ENCODE measurements around the gene TRAPPC11. TPM values are rescaled to one million over a fixed set of nuclear protein-coding genes. Genes with fewer than 3 reads are reported as not detected.

Gene TRAPPC11
- total RNA-seq, 1 experiment from 2014 or later, result 21.1 TPM

DNA sequence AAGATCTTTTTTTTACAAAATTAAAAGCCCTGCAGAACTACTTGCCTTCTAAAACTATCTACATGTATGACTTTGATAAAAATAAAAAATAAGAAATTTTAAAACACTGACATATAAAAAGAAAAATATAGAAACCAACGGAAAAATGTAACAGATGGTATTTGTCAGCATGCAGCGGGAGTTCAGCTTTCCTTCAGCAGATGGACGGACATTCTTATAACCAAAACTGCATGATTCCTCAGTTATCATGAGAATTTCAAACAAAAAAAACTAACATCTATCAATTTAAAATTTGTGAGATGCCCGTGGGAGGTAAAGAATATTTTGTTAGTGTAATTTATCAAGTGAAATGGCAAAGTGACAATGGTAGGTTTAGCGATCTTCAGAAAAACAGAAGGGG is 23.4 kb upstream of the TRAPPC11 start:
- BruUV-seq (replicated peaks), result no TSS peak
- ChIA-PET POLR2A (no interaction called here), CTCF (no interaction called here)
- H3K27ac ChIP-seq (ENCODE audit: low read length), result no peak overlapping the region; the same call in 1 of the 2 replicates
- H3K36me3 ChIP-seq (ENCODE audit: control insufficient read depth, insufficient read depth, low read length), result no peaks in the 10 kb centered on the region
- intact Hi-C loops (cut with micrococcal nuclease; ENCODE audit: unreplicated experiment) (loop anchor here (10.0 kb wide), 1 partner anchor 131 kb away; the partner anchor contains the start of gene ING2), in situ Hi-C loops (cut with HindIII; ENCODE audit: low pct_unique_long_range_greater_than_20kb, low sequenced_read_pairs) (no loop called here)
- TF ChIP-seq CTCF (IDR thresholded peaks at IDR 0.05) (no peak), TCF7L2 (IDR thresholded peaks at IDR 0.05; ENCODE audit: low read depth, low read length) (no peak), POLR2AphosphoS5 (IDR thresholded peaks at IDR 0.05; ENCODE audit: low read depth, low read length) (no peak), SIN3A (IDR thresholded peaks at IDR 0.05; ENCODE audit: borderline replicate concordance, insufficient read depth, low read depth, low read length) (no peak)
- TF ChIP-seq, protein P1, sequence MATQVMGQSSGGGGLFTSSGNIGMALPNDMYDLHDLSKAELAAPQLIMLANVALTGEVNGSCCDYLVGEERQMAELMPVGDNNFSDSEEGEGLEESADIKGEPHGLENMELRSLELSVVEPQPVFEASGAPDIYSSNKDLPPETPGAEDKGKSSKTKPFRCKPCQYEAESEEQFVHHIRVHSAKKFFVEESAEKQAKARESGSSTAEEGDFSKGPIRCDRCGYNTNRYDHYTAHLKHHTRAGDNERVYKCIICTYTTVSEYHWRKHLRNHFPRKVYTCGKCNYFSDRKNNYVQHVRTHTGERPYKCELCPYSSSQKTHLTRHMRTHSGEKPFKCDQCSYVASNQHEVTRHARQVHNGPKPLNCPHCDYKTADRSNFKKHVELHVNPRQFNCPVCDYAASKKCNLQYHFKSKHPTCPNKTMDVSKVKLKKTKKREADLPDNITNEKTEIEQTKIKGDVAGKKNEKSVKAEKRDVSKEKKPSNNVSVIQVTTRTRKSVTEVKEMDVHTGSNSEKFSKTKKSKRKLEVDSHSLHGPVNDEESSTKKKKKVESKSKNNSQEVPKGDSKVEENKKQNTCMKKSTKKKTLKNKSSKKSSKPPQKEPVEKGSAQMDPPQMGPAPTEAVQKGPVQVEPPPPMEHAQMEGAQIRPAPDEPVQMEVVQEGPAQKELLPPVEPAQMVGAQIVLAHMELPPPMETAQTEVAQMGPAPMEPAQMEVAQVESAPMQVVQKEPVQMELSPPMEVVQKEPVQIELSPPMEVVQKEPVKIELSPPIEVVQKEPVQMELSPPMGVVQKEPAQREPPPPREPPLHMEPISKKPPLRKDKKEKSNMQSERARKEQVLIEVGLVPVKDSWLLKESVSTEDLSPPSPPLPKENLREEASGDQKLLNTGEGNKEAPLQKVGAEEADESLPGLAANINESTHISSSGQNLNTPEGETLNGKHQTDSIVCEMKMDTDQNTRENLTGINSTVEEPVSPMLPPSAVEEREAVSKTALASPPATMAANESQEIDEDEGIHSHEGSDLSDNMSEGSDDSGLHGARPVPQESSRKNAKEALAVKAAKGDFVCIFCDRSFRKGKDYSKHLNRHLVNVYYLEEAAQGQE (IDR thresholded peaks at IDR 0.05; ENCODE audit: insufficient read depth in 1 of 2, low read depth in 2 of 2, low read length in 1 of 2), result no peak
- DNase-seq (ENCODE audit: low read depth, low spot score) (no peak), ATAC-seq (no peak)
- no peaks in the 10 kb centered on the region for H3K27me3 ChIP-seq (ENCODE audit: control insufficient read depth, insufficient read depth, low read length)
- no peaks in the 10 kb centered on the region for H3K9me3 ChIP-seq (ENCODE audit: control insufficient read depth, insufficient read depth, low read depth, low read length)
- H3K4me1 ChIP-seq (ENCODE audit: control insufficient read depth, insufficient read depth, low read length), result peaks cover 24% of the 10 kb centered on the region
- no peak overlapping the region for H3K4me3 ChIP-seq (ENCODE audit: low read depth in 2 of 2, low read length in 2 of 2)

- no peaks in the 10 kb centered on the region for H3K9me3 ChIP-seq (ENCODE audit: control insufficient read depth, insufficient read depth, low read depth, low read length)
- H3K4me1 ChIP-seq (ENCODE audit: control insufficient read depth, insufficient read depth, low read length), result peaks cover 24% of the 10 kb centered on the region
- H3K27ac ChIP-seq (ENCODE audit: low read length), result peak overlapping the region; percentile 89
- no peak for DNase-seq (ENCODE audit: low read depth, low spot score)
- TF ChIP-seq CTCF (IDR thresholded peaks at IDR 0.05), result peak; percentile 16
- no peak for TF ChIP-seq SIN3A (IDR thresholded peaks at IDR 0.05; ENCODE audit: borderline replicate concordance, insufficient read depth, low read depth, low read length)
- intact Hi-C loops (cut with micrococcal nuclease; ENCODE audit: unreplicated experiment), result loop anchor here (10.0 kb wide), 1 partner anchor 132 kb away; the partner anchor contains the start of gene ING2
- BruUV-seq (replicated peaks), result no TSS peak
- peak; percentile 78 for ATAC-seq
- ChIA-PET CTCF (interaction anchor here (0.6 kb wide), 1 partner anchor 10 kb away, joined by 3 read pairs; no protein-coding TSS in a partner anchor), POLR2A (interaction anchor here (0.7 to 1.2 kb wide), 2 partner anchors 90 to 131 kb away, joined by 3 to 10 read pairs; no protein-coding TSS in a partner anchor)
- in situ Hi-C loops (cut with HindIII; ENCODE audit: low pct_unique_long_range_greater_than_20kb, low sequenced_read_pairs), result no loop called here
- H3K27me3 ChIP-seq (ENCODE audit: control insufficient read depth, insufficient read depth, low read length), result no peaks in the 10 kb centered on the region
- peak overlapping the region; percentile 36 to 53 for H3K4me3 ChIP-seq (ENCODE audit: low read depth in 2 of 2, low read length in 2 of 2)
- no peaks in the 10 kb centered on the region for H3K36me3 ChIP-seq (ENCODE audit: control insufficient read depth, insufficient read depth, low read length)
Observed at GRCh38 chr4:183636503-183636902, 22.6 kb upstream of the TRAPPC11 start.

All from Panc1 (cell line).